ENCODE results near the gene GALNT10. TPM values are rescaled to one million over a fixed set of nuclear protein-coding genes. Genes with fewer than 3 reads are reported as not detected.

Gene GALNT10
- total RNA-seq, 1 experiment from 2014 or later, result 22.9 TPM

- TF ChIP-seq ZNF281 (CRISPR knock-in tag; IDR thresholded peaks at IDR 0.05), result no peak
Measured at GRCh38 chr5:154459015-154459414, 268.5 kb downstream of the GALNT10 start (continued).

GRCh38 chr5:154460172-154460571 lies 269.6 kb downstream of the GALNT10 start:
- peaks cover 14% of the 10 kb centered on the region; the same call in 1 of the 2 replicates for H3K36me3 Mint-ChIP-seq
- TF ChIP-seq ZMAT4 (CRISPR knock-in tag; IDR thresholded peaks at IDR 0.05), result no peak
- TF ChIP-seq FOXK1 (CRISPR knock-in tag; IDR thresholded peaks at IDR 0.05), result no peak
- TF ChIP-seq ZNF281 (CRISPR knock-in tag; IDR thresholded peaks at IDR 0.05), result no peak
- TF ChIP-seq GABPB1 (CRISPR knock-in tag; IDR thresholded peaks at IDR 0.05), result no peak
- TF ChIP-seq ZNF317 (CRISPR knock-in tag; IDR thresholded peaks at IDR 0.05; ENCODE audit: borderline replicate concordance, low read depth), result no peak
- TF ChIP-seq AFF4 (CRISPR knock-in tag; IDR thresholded peaks at IDR 0.05; ENCODE audit: borderline replicate concordance), result no peak
- TF ChIP-seq NFE2L1 (CRISPR knock-in tag; IDR thresholded peaks at IDR 0.05), result no peak
- TF ChIP-seq ZBTB21 (CRISPR knock-in tag; IDR thresholded peaks at IDR 0.05; ENCODE audit: borderline replicate concordance), result no peak
- no peak for TF ChIP-seq PRDM15 (CRISPR knock-in tag; IDR thresholded peaks at IDR 0.05)
- TF ChIP-seq NFATC4 (CRISPR knock-in tag; IDR thresholded peaks at IDR 0.05), result no peak
- no peak for TF ChIP-seq MXD4 (CRISPR knock-in tag; IDR thresholded peaks at IDR 0.05; ENCODE audit: borderline replicate concordance)
- POLR2A ChIA-PET, result no interaction called here
- no peak for DNase-seq (ENCODE audit: low spot score)
- no peak overlapping the region for H3K4me3 Mint-ChIP-seq
- CTCF ChIA-PET, result interaction anchor here (2.1 to 3.4 kb wide), 4 partner anchors 14 to 388 kb away, joined by 8 to 20 read pairs (median 16); partner anchors contain the start of gene SAP30L
- ATAC-seq, result no peak
- peaks cover 7% of the 10 kb centered on the region for H3K4me1 Mint-ChIP-seq
- H3K9me3 Mint-ChIP-seq, result no peaks in the 10 kb centered on the region
- 0 out of 2 replicates have a peak, but pooled peaks cover under 1% of the 10 kb centered on the region for H3K27me3 Mint-ChIP-seq (ENCODE audit: low read depth)
- no peak overlapping the region for H3K27ac Mint-ChIP-seq

Data from WTC11 (cell line).